T-helper 22 cell (primary cell): ENCODE results near the gene PSMG4.
"Not testable (repeated sequence)": the region's sequence is repeated elsewhere in the genome, so short reads cannot be mapped to it uniquely, and the experiment has no call there.

Experiments used
- DNase-seq: peaks from one replicate; pipeline ENCODE4 v3.0.0-alpha.2; 2020; ENCODE audit warnings: low read depth

PSMG4 gene

DNA sequence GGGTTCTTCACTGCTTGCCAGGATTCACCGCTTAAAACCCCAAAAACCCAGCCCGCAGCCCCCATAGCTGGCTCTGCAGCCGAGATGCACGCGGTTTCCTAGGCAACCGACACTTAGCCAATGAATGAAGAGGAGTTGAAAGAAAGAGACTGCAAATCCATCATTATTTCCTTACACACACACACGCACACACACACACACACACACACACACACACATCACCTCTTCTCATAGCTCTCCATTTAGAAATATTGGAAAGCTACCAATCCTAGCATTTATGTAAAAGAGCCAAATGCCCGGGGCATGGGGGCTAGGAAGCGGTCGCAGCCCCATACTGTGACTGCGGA lies 27.9 kb upstream of the PSMG4 start:
- no peak for DNase-seq

DNA sequence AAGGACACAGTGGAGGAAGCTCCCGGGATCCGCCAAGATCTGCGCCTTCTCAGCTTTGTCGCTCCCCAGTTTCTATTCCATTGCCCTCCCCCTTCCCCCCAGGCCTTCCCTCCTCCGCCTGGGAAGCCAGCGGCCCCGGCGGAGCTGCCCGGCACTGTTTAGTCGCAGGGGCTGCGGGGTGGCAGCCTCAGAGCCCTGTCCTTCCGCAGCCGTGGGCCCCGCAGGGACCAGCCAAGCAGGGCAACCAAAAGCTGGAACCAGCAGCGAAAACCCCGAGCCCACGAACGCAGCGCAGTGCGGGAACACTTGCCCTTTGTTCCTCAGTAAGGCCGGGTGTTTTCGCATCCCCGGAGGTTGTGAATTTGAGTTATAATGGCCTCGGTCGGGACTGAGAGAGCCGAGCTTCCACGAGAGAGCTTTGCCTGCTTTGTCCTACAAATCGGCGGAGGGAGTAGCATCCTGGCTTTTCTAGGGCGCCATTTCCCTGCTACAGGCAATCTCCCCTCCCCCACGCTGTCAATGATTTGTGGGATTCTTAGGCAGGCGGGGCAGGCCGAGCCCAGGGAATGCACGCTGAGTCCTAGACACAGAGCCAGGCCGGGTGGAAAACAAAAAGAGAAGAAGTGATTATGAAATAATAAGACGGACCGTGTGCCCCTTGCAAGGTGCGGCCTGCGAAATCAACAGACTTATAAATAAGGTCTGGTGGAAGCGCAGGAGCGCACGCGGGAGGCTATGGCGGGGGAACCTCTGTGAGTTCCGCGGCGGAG lies 27.3 kb upstream of the PSMG4 start:
- no peak for DNase-seq

DNA sequence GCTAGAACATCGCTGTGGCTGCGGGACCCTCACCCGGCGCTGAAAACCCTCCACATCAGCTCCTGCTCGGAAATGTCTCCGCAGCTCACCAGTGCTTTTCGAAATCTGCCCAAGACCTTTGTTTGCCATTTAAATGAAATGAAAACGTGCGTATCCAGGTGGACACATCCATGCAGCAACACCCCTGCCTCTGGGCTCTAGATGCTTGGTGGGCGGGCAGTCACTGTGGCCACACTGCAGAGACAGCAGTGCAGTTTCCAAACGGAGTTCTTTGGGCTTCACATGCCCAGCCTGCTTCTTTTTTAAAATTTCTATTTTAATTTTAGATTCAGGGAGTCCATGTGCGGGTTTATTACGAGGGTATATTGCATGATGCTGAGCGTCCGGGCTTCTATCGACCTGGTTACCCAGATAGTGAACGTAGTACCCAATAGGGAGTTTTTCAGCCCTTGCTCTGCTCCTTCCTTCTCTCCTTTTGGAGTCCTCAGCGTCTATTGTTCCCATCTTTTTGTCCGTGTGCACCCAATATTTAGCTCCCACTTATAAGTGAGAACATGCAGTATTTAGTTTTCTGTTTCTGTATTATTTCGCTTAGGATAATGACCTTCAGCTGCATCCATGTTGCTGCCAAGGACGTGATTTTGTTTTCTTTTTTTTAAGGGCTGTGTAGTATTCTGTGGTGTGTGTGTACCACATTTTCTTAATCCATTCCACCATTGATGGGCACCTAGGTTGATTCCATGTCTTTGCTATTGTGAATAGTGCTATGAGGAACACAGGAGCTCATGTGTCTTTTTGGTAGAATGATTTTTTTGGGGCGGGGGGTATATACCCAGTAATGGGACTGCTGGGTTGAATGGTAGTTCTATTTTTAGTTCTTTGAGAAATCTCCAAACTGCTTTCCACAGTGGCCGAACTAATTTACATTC lies 26.5 kb upstream of the PSMG4 start:
- DNase-seq, result no peak

DNA sequence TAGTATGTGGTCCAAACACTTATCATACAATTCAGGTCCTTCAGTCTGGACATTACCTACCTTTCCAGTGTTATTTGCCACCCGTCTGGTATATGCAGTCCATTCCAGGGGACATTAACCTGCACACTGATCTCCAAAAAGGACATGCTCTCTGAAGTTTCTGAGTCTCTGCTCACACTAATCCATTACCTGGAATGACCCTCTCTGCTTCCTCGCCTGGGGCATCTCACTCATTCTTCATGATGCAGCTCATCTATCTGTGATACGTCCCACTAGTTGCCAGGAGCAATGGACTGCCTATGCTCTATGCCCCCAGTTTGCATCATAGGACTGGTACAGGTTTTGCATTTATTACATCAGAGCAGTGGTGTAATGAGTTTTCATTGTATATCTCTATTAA lies 25.4 kb upstream of the PSMG4 start:
- DNase-seq, result no peak

DNA sequence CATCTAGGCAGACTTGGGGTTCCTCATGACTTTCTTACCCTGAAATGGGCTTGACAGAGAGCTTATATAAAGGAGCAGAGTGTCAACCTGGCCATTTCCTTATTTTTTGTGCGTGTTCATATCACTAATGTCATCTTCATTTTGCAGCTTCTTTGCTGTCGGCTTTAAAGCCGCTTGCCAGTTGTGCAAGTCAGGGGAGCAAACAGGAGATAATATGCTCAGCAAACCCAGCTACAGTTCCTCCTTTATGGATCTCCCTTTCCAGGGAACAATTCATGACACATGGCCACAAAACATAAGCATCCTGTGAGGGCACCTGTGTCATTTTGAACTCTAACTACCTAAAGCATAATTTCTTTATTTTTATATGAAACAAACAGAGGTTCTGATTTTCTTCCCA lies 24.8 kb upstream of the PSMG4 start:
- DNase-seq, result no peak

DNA sequence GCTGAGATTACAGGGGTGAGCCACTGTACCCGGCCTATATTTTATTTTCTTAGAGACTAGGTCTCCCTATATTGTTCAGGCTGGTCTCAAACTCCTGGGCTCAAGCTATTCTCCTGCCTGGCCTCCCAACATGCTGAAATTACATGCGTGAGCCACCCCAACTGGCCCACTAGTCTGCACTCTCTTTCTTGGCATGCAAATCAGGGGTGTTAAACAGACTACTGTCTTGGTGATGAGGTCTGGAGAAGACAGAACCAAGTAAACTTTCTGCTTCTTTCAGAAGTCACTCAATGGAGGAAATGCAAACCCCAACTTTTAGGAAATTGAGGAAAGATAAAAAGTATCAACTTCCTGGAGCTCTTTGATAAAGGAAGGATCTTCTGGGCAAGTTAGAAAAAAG lies 23.3 kb upstream of the PSMG4 start:
- DNase-seq, result no peak

DNA sequence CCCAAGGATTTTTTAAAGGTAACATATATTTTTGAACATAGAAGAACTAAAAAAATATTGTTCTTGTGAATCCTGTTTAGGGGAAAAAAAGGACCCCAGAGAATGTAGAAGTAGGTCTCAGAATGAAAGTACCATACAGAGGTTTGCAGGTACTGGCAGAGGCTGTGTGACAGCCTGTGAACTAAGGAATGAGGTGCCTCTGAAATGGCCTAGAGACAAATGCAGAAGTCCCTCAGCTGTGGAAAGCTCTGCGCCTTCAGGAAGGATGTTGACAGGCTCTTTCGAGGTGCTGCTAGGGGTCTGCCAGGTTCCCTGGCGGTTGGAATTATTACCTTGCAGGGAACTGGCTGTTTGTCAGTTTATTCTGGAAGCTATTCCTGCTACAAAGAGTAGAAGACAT lies 22.7 kb upstream of the PSMG4 start:
- no peak for DNase-seq

DNA sequence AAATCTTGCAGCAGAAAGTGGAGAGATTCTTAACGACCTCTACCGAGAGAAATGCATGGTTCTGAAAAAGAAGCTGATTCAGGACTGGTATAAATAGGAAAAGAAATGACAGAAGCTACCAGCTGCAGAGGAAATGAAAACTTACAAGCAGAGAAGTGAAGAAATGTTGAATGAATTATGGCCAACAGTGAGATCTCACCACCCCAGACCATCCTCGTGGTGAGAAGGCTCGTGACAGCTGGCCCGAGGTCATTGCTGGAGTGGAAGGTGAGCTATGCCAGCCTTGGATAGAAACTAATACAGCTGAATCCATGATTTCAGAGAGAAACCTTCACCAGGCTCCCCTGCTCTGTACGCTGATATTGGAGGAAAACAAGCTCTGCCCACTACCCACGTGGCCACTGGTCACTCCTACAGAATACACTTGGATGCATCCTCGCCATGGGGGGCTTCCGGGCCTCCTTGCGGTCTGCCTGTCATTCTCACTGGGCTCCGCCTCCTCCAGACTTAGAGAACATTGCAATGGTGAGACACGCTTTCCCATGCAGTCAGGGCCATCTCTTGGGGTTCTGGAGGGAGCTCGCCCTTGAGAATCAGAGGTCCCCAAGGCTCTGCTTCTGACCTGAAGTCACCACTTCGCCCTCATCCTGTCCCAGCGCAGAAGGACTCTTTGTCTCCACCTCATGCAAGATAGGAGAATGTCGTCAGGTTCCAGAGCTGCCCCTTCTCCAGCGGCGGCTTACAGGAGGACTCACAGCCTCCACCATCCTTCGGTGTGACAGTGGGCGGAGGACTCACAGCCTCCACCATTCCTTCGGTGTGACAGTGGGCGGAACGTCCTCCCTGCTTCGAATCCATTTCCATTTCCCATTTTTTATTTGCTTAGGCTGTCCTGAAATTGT lies 20.7 kb upstream of the PSMG4 start:
- DNase-seq, result no peak

DNA sequence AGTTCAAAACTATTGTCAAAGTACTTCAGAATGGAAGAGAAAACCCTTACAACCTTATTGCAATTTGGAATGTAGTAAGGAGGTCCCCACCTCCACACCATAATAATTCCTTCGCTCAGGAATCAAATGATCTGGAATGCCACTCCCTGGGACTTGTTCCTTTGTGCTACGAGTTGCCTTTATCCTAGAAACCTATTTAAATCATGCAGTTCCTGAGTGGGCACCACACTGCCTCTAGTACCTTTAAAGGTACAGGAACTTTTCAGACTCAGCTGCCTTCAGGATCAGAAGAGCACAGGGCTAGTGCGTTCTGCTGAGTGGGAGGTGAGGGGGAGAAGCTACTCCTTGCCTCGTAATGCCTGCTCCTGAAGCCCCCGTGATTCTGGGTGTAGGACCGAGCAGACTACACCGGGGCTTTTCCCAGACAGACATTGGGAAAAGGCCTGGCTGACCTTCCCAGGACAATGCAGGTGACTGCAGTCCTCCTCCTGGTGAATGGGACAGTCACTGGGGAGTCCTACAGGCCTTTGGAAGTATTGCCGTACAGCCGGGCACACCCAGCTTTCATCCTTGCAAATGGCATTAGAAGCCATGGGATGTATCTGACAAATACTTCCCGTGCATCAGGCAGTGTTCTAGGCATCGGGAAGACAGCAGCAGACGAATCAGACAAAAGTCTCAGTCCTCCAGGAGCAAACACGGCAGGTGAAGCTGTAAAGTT lies 19.5 kb upstream of the PSMG4 start:
- DNase-seq, result no peak

DNA sequence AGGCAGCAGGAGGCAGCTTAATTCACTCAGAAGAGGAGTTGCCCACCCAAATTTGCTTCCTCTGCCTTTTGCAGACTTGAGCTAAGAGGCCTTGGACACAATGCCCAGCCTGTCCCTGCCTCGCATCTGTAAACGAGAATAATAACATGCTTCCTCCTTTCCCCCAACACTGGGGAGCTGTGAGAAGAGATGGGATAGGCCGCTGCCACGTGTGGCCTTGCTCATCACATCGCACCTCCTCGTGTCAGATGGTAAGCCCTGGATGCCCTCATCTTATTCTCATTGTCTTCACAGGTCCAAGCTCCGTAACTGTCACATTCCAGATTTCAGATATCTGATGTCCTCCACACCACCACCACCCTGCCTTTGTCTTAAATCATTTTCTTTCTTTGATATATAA lies 18.2 kb upstream of the PSMG4 start:
- DNase-seq, result no peak

DNA sequence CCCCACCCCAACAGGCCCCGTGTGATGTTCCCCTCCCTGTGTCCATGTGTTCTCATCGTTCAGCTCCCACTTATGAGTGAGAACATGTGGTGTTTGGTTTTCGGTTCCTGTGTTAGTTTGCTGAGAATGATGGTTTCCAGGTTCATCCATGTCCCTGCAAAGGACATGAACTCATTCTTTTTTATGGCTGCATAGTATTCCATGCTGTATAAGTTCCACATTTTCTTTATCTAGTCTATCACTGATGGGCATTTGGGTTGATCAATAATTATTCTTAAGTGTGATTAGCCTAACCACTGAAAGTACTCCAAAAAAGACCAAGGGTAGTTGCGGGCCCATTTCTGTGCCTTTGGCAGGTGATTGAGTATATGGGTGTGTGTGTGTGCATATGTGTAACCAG lies 17.0 kb upstream of the PSMG4 start:
- DNase-seq, result not testable (repeated sequence)

DNA sequence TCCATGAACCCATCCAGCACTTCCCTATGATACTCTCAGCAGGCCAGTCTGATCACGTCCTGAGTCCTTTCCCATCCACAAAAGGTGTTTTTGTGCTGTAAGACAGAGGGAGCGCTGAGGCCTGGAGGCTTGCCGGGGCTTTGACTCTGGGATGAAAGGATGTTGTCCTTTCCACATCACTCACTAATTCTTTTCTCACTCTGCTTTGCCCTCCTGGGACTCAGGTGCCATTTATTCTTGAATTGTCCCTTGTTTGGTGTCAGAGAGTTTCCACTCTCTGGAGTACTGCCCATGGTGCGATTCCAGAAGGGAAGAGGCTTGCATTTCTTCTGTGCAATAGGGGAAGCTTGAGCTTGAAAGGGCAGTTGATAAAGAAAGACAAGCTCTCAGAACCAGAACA lies 16.0 kb upstream of the PSMG4 start:
- no peak for DNase-seq

DNA sequence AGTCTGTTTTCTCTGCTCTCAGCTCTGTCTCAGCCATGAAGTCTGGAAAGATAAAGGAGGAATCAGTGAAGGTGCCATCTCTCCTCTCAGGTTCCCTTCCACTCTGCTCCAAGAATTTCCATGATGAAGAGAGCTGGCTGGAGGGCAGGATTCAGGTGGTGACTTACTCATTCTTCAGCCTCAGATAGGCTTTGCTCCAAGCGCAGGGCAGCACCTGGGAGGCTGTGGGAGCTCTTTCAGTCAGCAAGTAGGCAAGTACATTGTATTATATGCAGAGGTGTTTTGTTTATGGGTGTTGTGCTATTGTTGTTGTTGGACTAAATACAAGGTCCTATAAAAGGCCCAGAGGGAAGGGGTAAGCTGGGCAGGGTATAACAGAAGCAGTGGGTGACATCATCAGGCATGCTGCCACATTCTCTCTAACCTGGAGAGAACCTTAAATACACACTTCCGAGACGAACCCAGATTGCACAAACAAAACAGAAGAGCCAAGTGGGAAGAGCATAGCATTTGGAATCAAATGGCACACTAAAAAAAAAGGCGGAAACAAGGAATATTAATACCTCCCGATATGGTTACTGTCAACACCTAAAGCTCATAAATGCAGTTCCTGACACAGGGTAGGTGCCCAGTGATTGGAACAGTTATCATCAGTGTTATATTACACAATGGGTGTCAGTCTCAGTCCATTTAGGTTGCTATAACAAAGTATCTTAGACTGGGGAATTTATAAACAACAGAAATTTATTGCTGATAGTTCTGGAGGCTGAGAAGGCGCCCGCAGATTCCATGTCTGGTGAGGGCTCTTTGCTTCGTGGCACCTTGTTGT lies 14.5 kb upstream of the PSMG4 start:
- DNase-seq, result no peak

DNA sequence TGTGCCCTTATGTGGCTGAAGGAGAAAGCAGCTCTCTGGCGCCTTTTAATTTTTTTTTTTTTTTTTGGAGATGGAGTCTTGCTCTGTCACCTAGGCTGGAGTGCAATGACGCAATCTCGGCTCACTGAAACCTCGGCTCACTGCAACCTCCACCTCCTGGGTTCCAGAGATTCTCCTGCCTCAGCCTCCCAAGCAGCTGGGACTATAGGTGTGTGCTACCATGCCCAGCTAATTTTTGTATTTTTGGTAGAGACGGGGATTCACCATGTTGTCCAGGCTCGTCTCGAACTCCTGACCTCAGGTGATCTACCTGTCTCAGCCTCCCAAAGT lies 13.9 kb upstream of the PSMG4 start:
- DNase-seq, result not testable (repeated sequence)

DNA sequence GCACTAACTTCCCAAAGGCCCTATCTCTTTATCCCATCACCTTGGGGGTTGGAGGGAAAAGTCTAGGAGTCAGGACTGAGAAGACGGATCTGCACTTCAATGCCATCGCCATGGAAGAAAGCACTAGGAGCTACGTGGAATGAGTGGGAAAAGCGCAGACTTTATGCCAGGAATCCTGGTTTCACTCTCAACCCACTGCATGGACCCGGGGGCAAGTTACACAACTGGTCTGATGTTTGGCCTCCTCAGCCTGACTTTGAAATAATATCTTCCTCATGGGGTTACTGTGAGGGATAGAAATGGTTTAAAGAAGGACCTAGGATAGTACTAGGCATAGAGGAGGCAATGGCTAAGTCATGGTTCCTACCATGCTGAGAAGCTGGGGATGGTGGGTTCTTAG lies 13.5 kb upstream of the PSMG4 start:
- no peak for DNase-seq

DNA sequence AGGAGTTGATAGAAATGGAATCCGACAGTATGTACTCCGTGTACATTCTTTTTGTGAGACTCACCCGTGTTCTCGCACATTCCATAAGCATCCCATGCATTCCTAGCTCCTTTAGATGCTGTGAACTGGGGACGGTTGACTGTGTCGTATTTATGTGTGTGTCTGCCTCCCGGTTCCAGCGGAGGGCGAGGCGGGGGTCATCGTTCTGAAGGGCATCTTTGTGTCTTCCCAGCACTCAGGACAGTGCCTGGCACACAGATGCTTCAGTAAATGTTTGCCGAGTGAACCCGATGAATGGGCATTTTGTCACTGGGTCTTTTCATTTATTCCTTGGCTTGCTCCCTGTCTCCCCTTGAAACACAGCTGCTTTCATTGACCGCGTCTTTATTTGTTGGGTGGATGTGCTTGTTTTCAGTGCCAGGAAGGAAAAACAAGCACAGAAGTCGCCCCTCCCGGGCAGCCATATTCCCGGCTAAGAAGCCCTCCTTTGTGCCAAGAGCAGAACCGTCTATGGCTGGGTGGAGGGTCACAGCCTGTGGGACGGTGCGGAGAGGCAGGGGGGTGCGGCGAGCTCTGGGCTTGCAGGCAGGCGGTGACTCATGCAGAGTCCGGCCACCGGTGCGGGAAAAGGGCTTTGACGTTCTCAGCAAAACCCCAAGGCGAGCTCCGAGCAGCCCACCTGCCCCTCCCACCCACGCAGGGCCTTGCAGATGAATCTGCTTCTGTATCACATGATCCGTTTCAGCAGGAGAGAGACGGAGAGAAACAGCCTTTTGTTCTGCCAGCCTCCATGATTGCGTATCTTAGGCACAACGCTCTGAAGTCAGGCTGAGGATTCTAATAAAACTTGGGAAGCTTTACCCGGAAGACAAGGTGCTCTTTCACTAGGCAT lies 11.2 kb upstream of the PSMG4 start:
- no peak for DNase-seq

DNA sequence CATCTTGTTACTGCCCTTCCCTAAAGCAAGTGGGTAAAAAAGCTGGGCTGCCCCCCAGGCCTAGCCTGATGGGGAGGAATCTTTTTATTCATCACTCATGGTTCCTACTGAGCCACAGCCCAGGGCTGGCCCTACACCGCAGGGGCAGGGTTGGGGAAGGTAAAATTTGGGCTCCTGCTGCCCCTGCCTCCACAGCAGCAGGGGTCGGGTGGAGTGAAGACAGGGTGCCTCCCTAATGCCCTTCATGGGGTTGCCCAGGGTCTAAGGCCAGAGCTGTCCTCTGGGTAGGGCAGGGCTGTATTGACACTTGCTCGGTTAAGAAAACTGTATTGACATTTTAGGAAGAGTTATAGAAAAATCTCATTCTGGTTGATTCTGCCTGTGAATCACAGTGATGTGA lies 8.9 kb upstream of the PSMG4 start:
- no peak for DNase-seq

DNA sequence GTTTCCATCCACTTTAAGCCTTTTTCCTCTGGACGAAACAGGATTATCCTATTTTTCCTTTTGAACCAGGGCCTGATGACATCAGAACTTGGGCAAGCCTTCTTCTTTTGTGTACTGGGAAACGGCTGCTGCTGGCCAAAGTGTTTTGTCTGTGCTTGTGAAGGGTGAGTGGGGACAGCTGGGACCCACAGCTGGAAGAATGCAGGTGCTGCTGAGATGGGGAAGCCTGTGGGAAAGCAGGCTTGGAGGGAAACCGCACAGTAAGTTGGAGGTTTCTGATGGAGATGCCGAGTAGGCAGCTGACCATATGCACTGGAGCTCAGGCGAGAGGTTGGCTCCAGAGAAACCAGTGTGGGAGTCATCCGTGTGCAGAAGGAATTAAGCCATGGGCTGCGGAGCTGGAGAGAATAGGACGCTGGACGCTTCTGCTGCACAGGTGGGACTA lies 8.5 kb upstream of the PSMG4 start:
- DNase-seq, result no peak

DNA sequence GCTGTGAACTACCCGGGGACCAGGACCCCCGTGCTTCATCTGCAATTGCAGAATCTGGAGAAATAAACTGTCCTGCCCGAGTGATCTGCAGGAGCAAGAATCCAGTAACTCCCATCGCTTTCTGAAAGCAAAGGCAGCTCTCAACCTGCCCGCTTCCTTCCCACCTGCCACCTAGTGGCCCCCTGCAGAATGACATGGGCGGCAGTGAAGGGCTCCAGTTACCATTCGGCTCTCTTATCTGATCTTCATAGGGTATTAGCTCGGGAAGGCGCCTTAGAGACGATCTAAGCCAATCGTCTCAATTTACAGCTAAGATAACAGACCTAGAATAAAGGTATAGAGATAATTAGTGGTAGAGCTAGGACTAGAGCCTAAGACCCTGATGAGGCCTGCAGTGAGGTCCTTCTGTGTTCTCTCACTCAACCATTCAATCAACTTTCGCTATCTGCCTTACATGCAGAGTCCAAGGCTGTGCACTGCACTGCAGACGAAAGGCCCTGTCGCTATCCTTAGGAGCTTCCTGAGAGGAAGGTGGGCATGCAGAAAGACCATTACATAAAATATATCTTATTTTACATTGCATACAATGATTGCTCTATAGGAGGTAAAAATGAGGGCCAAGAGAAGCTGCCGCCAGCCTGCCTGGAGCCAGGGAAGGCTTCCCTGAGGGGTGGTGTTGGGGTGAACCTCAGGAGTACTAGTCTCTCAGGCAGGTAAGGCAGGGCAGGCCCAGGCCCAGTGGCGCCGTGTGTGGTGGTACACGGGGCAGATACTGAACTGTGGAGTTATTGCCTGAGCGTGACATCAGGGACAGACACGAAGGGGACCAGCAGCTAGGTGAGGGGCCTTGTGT lies 7.1 kb upstream of the PSMG4 start:
- peak; percentile 48 for DNase-seq
